Kidney (tissue), 2 donors: ENCODE results near the gene IL17B. TPM values are rescaled to one million over a fixed set of nuclear protein-coding genes. Genes with fewer than 3 reads are reported as not detected.

Source experiments
- polyA plus RNA-seq: library from polyadenylated mRNA; stranded (reverse); fragments of 350-450 nt; fragmentation: Illumina TruSeq; extraction: RNeasy Lipid Tissue Mini Kit (QIAGEN cat#74804); gene quantifications from one replicate; pipeline ENCODE4 v1.2.3, GENCODE V29; 2014; ENCODE audit warnings: low read depth, low replicate concordance; ENCODE audit not compliant: insufficient read depth
- total RNA-seq: library from RNA; stranded (reverse); fragmentation: NEBNext Ultra II Directional; extraction: Animal tissue kit (Norgen Biotek cat#: 25700); gene quantifications from one replicate; pipeline ENCODE4 v1.2.1, GENCODE V29; 2021
- donor health status: DM: yes; HTN: yes; CAD: no.

The IL17B gene
- total and polyA plus RNA-seq, 2 donors from 2014 or later: 1.4 to 4.7 TPM

Other genes with a start within 250 kb of the IL17B start
- gene ABLIM3, start 237.8 kb downstream of the IL17B start, total RNA-seq: 21.7 TPM
- 20.1 TPM for gene ABLIM3, start 237.8 kb downstream of the IL17B start, polyA plus RNA-seq
- 14.8 TPM for gene AFAP1L1, start 107.4 kb downstream of the IL17B start, total RNA-seq
- gene AFAP1L1, start 107.4 kb downstream of the IL17B start, polyA plus RNA-seq: 4.8 TPM
- gene GRPEL2, start 33.8 kb downstream of the IL17B start, total RNA-seq: 16.9 TPM
- gene GRPEL2, start 33.8 kb downstream of the IL17B start, polyA plus RNA-seq: 7.6 TPM
- gene PCYOX1L, start 21.2 kb downstream of the IL17B start, total RNA-seq: 7.2 TPM
- gene PCYOX1L, start 21.2 kb downstream of the IL17B start, polyA plus RNA-seq: 9.0 TPM
- 221 TPM for gene CSNK1A1, start 172.1 kb upstream of the IL17B start, total RNA-seq
- gene CSNK1A1, start 172.1 kb upstream of the IL17B start, polyA plus RNA-seq: 63.9 TPM
- 21.8 TPM for gene ARHGEF37, start 202.2 kb upstream of the IL17B start, total RNA-seq
- gene ARHGEF37, start 202.2 kb upstream of the IL17B start, polyA plus RNA-seq: 6.9 TPM